Activated naive CD4-positive, alpha-beta T cell treated with anti-CD3 and anti-CD28 coated beads, Interleukin-2, amount 10 ng/mL, durations not matched to agents 7 days and 5 days (primary cell): ENCODE data around the gene ZNF467.
A peak's percentile ranks its signal among the peaks of the same experiment; 100 is the strongest.

ENCODE experiments used
- CTCF ChIA-PET: fragments of 350-600 bp; sonication (Branson Sonifier 250); formaldehyde crosslinking; loops from one replicate; lab custom pipeline; 2021; ENCODE audit warnings: antibody characterized with exemption; lab: Charles Lee
- DNase-seq: peaks from one replicate; pipeline ENCODE4 v3.0.0-alpha.2; 2020
- H3K27ac Mint-ChIP-seq: one replicate; pipeline ENCODE4 v1.8.0; 2021; ENCODE audit warnings: mild to moderate bottlenecking, moderate library complexity, mixed read lengths
- H3K27me3 Mint-ChIP-seq: one replicate; pipeline ENCODE4 v1.8.0; 2021; ENCODE audit warnings: mild to moderate bottlenecking, mixed read lengths
- H3K36me3 Mint-ChIP-seq: one replicate; pipeline ENCODE4 v1.8.0; 2021; ENCODE audit warnings: mixed read lengths
- H3K4me1 Mint-ChIP-seq: one replicate; pipeline ENCODE4 v1.8.0; 2021; ENCODE audit warnings: mixed read lengths
- H3K4me3 Mint-ChIP-seq: one replicate; pipeline ENCODE4 v1.8.0; 2021; ENCODE audit warnings: mild to moderate bottlenecking, moderate library complexity, mixed read lengths
- H3K9me3 Mint-ChIP-seq: one replicate; pipeline ENCODE4 v1.8.0; 2021; ENCODE audit warnings: mixed read lengths

Gene ZNF467

GRCh38 chr7:149778327-149778637 lies 4.9 kb upstream of the ZNF467 start:
- no peak for DNase-seq
- no peaks in the 10 kb centered on the region for H3K36me3 Mint-ChIP-seq
- H3K4me3 Mint-ChIP-seq = no peak overlapping the region
- H3K9me3 Mint-ChIP-seq = no peaks in the 10 kb centered on the region
- H3K27me3 Mint-ChIP-seq = peaks cover 52% of the 10 kb centered on the region
- no peaks in the 10 kb centered on the region for H3K4me1 Mint-ChIP-seq
- H3K27ac Mint-ChIP-seq = no peak overlapping the region
- CTCF ChIA-PET = no interaction called here

GRCh38 chr7:149777551-149778326 lies 4.4 kb upstream of the ZNF467 start:
- CTCF ChIA-PET = interaction anchor here (1.7 kb wide), 1 partner anchor 115 kb away, joined by 4 read pairs; no protein-coding TSS in a partner anchor
- Mint-ChIP-seq H3K4me3 (no peak overlapping the region), H3K36me3 (no peaks in the 10 kb centered on the region), H3K27ac (no peak overlapping the region), H3K4me1 (peaks cover 2% of the 10 kb centered on the region), H3K27me3 (peaks cover 57% of the 10 kb centered on the region), H3K9me3 (no peaks in the 10 kb centered on the region)
- DNase-seq = no peak

GRCh38 chr7:149776848-149777407 lies 3.5 kb upstream of the ZNF467 start:
- H3K9me3 Mint-ChIP-seq = no peaks in the 10 kb centered on the region
- no peak overlapping the region for H3K4me3 Mint-ChIP-seq
- H3K27me3 Mint-ChIP-seq = peaks cover 64% of the 10 kb centered on the region
- CTCF ChIA-PET = interaction anchor here (1.7 kb wide), 1 partner anchor 114 kb away, joined by 4 read pairs; no protein-coding TSS in a partner anchor
- H3K27ac Mint-ChIP-seq = no peak overlapping the region
- no peaks in the 10 kb centered on the region for H3K36me3 Mint-ChIP-seq
- no peak for DNase-seq
- peaks cover 2% of the 10 kb centered on the region for H3K4me1 Mint-ChIP-seq

DNA sequence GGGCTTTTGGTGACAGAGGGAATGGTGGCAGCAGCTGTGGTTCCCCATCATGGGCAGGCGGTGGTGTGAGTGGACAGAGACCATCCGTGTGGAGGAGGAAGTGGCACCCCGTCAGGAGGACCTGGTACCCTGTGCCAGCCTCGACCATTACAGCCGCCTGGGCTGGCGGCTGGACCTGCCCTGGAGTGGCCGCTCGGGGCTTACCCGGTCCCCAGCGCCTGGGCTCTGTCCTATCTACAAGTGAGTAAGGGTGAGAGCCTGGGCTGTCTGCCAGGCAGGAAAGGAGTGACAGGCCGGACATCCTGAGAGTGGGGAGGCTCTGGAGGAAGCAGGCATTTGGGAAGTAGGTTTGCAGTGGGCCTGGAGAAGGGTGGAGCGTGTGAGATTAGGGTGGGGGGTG lies 2.9 kb upstream of the ZNF467 start:
- peaks cover 4% of the 10 kb centered on the region for H3K4me1 Mint-ChIP-seq
- CTCF ChIA-PET = interaction anchor here (1.7 kb wide), 1 partner anchor 114 kb away, joined by 4 read pairs; no protein-coding TSS in a partner anchor
- H3K36me3 Mint-ChIP-seq = no peaks in the 10 kb centered on the region
- H3K9me3 Mint-ChIP-seq = no peaks in the 10 kb centered on the region
- H3K4me3 Mint-ChIP-seq = no peak overlapping the region
- no peak for DNase-seq
- H3K27ac Mint-ChIP-seq = peak overlapping the region; percentile 68
- H3K27me3 Mint-ChIP-seq = peaks cover 70% of the 10 kb centered on the region

DNA sequence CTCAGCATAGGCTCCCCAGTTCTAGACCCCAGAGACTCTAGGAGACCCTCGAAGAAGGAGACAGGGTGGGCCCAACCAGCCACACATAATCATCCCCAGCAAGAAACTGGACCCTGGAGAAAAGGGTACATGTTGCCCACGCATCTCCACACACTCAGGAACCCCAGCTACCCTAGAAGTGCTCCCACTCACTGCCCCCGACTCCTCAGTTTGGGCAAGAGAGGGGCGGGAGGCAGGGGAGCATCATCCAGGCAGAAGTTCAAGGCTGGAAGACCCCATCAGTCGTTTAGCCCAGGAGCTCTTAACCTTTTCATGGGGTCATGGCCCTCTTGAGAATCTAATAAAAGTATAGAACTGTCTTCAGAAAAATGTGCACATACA lies 1.8 kb upstream of the ZNF467 start:
- peak overlapping the region; percentile 18 for H3K4me3 Mint-ChIP-seq
- peaks cover 8% of the 10 kb centered on the region for H3K4me1 Mint-ChIP-seq
- H3K9me3 Mint-ChIP-seq = no peaks in the 10 kb centered on the region
- CTCF ChIA-PET = no interaction called here
- H3K27ac Mint-ChIP-seq = no peak overlapping the region
- H3K36me3 Mint-ChIP-seq = no peaks in the 10 kb centered on the region
- DNase-seq = no peak
- H3K27me3 Mint-ChIP-seq = peaks cover 78% of the 10 kb centered on the region

DNA sequence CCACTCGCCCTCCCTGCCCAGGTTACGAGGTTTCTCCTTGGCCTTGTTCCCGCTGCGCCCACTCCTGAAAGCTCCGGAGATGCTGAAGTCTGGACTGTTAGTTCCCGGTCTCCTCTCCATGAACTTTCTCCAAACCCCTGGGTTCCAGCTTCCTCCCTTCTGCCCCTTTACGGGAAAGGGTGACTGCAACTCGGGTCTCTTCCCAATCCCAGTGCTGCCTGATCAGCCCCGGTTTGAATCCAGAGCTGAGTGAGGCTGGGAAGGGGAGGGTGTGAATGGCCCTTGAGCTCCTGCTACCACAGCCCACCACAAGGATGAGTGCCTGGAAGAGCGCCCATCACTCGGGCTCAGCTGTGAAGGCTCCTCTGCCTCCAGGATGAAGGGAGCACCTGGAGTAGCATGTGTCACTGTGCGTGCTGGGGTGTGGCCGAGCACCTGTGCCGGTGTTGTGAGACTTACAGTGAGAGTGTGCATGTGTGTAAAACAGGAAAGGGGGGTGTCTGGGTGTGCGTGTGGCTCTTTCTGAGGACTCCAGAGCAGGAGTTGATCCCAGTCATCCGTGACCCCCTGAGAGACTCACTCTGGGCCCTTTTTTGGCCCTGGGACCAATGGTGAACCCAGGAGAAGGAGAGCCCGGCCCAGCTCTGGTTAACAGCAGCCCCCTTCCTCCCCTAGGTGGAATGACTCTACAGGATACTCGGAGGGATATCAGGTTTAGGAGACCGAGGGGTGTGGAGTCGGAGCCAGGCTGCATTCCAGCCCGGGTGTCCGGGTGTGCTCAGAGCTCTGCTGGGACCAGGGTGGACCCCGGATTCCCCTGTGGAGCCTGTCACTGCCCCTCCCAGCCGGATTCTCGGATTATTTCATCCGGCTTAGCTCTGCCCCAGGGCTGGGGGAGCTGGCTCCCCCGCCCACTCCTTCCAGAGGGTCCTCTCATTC lies 1.1 kb upstream of the ZNF467 start:
- CTCF ChIA-PET = interaction anchor here (0.8 kb wide), 1 partner anchor 13 kb away, joined by 3 read pairs; no protein-coding TSS in a partner anchor
- H3K36me3 Mint-ChIP-seq = no peaks in the 10 kb centered on the region
- H3K9me3 Mint-ChIP-seq = no peaks in the 10 kb centered on the region
- H3K27me3 Mint-ChIP-seq = peaks cover 82% of the 10 kb centered on the region
- peak overlapping the region; percentile 46 for H3K4me3 Mint-ChIP-seq
- DNase-seq = no peak
- H3K27ac Mint-ChIP-seq = no peak overlapping the region
- peaks cover 8% of the 10 kb centered on the region for H3K4me1 Mint-ChIP-seq

DNA sequence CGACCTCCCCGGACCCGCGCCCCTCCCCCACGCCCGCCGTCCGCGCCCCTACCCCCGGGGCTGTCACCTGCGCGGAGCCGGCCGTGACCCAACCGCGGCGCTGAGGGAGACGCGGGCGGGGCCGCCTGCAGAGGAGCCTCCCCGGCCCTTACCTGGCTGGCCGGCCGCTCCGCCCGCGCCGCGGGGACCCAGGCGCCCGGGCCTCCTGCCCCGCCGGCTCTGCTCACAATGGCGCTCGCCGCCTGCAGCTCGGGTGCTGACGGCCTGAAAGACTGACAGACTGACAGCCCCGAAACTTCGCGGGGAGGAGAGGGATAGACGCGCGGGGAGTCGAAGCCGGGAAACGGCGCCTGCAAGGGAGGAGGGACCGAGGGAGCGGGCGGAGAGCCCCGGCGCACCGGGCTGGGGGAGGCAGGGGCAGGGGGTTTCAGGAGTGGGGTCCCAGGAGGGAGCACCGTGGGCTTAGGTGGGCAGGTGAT lies 393 bp downstream of the ZNF467 start:
- CTCF ChIA-PET = interaction anchor here (1.9 kb wide), 1 partner anchor 15 kb away, joined by 5 read pairs; no protein-coding TSS in a partner anchor
- Mint-ChIP-seq H3K27me3 (peaks cover 86% of the 10 kb centered on the region), H3K9me3 (no peaks in the 10 kb centered on the region), H3K36me3 (no peaks in the 10 kb centered on the region), H3K4me1 (peaks cover 8% of the 10 kb centered on the region), H3K27ac (no peak overlapping the region), H3K4me3 (peak overlapping the region; percentile 72)
- DNase-seq = peak; percentile 58

DNA sequence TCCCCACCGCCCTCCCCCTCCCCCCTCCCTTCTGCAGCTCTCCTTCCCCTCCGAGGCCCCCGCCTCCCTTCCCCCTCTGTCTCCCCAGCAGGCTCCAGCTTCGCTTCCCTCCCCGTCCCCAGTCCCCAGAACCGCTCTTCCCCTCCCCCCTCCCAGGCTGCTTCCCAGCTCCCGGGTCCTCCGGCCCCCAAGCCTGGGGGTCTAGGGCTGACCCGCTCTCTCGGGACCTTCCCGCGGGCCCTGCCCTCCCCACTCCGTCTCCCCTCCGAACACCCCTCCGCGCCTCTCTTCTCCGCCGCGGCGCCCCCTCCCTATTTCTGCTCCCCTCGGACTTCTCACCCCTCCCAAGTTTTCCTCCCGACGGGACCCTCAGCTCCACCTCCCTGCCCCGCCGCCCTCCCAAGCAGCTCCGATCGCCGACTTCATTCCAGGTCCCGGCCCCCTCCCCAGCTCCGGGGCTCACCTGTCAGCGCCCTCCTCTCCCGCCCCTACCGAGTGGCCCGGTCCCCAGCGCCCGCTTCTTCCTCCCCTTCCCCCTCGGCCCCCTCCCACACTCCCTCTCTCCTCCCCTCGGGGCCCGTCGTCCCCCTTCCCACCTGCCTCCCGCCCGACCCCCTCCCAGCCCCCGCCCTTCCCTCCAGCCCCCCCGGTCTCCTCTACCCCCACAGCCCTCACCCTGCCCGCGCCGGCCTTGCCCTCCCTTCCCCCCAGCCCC lies 990 bp downstream of the ZNF467 start:
- no peak overlapping the region for H3K27ac Mint-ChIP-seq
- peak overlapping the region; percentile 66 for H3K4me3 Mint-ChIP-seq
- H3K4me1 Mint-ChIP-seq = peaks cover 8% of the 10 kb centered on the region
- H3K36me3 Mint-ChIP-seq = no peaks in the 10 kb centered on the region
- H3K9me3 Mint-ChIP-seq = no peaks in the 10 kb centered on the region
- H3K27me3 Mint-ChIP-seq = peaks cover 80% of the 10 kb centered on the region
- CTCF ChIA-PET = interaction anchor here (1.0 to 1.9 kb wide), 2 partner anchors 16 to 148 kb away, joined by 3 to 5 read pairs; no protein-coding TSS in a partner anchor
- peak; percentile 47 for DNase-seq

DNA sequence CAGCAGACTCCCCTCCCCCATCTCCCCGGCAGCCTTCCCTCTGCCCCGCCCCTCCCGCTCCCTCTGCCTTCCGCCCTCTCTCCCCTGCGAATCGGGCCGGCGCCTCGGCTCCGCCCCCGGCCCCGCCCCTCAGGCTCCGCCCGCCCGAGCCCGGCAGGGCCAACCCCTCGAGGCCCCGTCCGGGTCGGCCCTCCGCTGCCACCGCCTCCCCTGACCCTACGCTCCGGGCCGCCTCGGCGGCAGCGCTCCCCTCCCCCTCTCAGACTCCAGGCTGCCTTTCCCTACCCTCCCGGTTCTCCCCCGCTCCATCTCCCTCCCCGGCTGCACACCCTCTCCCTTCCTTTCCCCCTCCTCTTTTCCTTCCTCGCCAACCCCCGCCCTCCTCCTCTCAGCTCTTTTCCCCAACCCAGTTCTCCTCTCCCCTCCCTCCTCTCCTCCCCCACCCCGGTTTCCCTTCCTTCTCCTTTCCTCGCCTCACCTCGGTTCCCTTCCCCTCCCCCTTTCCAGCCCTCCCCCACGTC lies 1.6 kb downstream of the ZNF467 start:
- CTCF ChIA-PET = interaction anchor here (0.6 to 1.9 kb wide), 3 partner anchors 17 to 147 kb away, joined by 3 to 5 read pairs (median 3); no protein-coding TSS in a partner anchor
- Mint-ChIP-seq H3K36me3 (no peaks in the 10 kb centered on the region), H3K27ac (no peak overlapping the region), H3K4me1 (peaks cover 8% of the 10 kb centered on the region), H3K27me3 (peaks cover 75% of the 10 kb centered on the region), H3K4me3 (peak overlapping the region; percentile 66), H3K9me3 (no peaks in the 10 kb centered on the region)
- peak; percentile 91 for DNase-seq

- H3K4me3 Mint-ChIP-seq = peak overlapping the region; percentile 61
- no peak overlapping the region for H3K27ac Mint-ChIP-seq
These were observed 2.4 kb downstream of the ZNF467 start for GRCh38 chr7:149770728-149771636.

GRCh38 chr7:149769915-149770314 lies 3.5 kb downstream of the ZNF467 start:
- CTCF ChIA-PET = interaction anchor here (0.6 kb wide), 1 partner anchor 134 kb away, joined by 4 read pairs; no protein-coding TSS in a partner anchor

More at GRCh38 chr7:149770728-149771636, 2.4 kb downstream of the ZNF467 start:
- H3K4me1 Mint-ChIP-seq = peaks cover 8% of the 10 kb centered on the region
- H3K27me3 Mint-ChIP-seq = peaks cover 69% of the 10 kb centered on the region
- no peaks in the 10 kb centered on the region for H3K9me3 Mint-ChIP-seq
- DNase-seq = no peak
- CTCF ChIA-PET = interaction anchor here (0.6 to 1.9 kb wide), 4 partner anchors 17 to 146 kb away, joined by 3 to 5 read pairs (median 3); no protein-coding TSS in a partner anchor
- H3K36me3 Mint-ChIP-seq = no peaks in the 10 kb centered on the region

GRCh38 chr7:149768931-149769330 lies 4.5 kb downstream of the ZNF467 start:
- Mint-ChIP-seq H3K27me3 (peaks cover 48% of the 10 kb centered on the region), H3K4me3 (no peak overlapping the region)
- CTCF ChIA-PET = interaction anchor here (1.0 kb wide), 1 partner anchor 20 kb away, joined by 3 read pairs; no protein-coding TSS in a partner anchor

More at GRCh38 chr7:149769915-149770314, 3.5 kb downstream of the ZNF467 start:
- DNase-seq = no peak
- peaks cover 8% of the 10 kb centered on the region for H3K4me1 Mint-ChIP-seq
- H3K27me3 Mint-ChIP-seq = peaks cover 58% of the 10 kb centered on the region
- H3K4me3 Mint-ChIP-seq = no peak overlapping the region
- no peak overlapping the region for H3K27ac Mint-ChIP-seq
- H3K36me3 Mint-ChIP-seq = no peaks in the 10 kb centered on the region
- no peaks in the 10 kb centered on the region for H3K9me3 Mint-ChIP-seq

More at GRCh38 chr7:149768931-149769330, 4.5 kb downstream of the ZNF467 start:
- no peaks in the 10 kb centered on the region for H3K36me3 Mint-ChIP-seq
- DNase-seq = no peak
- peaks cover 8% of the 10 kb centered on the region for H3K4me1 Mint-ChIP-seq
- H3K9me3 Mint-ChIP-seq = no peaks in the 10 kb centered on the region
- no peak overlapping the region for H3K27ac Mint-ChIP-seq
